GM18907 (cell line): ENCODE data around the gene KCNE1.
"Not testable (repeated sequence)": the region's sequence is repeated elsewhere in the genome, so short reads cannot be mapped to it uniquely, and the experiment has no call there.

ENCODE experiments used
- ATAC-seq: cut with Tn5 transposase; IDR thresholded peaks from one replicate; pipeline ENCODE4 v1.9.1; 2021; ENCODE audit warnings: mild to moderate bottlenecking, moderate library complexity; ENCODE audit not compliant: unreplicated experiment

Gene KCNE1

DNA sequence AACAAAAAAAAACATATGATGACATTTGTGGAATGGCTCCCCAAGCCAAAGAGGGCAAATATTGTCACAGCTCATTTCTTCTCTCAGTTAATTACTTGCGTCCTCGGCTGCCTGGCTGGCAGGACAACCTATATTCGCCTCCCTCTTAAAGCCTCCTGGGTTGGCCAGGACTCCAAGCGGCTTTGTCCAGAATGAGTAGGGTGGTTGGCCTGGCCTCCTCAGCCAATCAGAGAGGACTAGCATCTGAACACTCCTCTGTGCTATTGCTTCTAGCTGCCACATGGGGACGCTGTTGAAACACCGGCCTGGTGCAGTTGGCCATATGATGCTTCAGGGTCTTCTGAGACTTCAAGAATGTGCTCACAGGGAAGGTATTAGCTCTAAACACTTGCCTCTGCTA lies 83.6 kb downstream of the KCNE1 start:
- ATAC-seq, result not testable (repeated sequence)

DNA sequence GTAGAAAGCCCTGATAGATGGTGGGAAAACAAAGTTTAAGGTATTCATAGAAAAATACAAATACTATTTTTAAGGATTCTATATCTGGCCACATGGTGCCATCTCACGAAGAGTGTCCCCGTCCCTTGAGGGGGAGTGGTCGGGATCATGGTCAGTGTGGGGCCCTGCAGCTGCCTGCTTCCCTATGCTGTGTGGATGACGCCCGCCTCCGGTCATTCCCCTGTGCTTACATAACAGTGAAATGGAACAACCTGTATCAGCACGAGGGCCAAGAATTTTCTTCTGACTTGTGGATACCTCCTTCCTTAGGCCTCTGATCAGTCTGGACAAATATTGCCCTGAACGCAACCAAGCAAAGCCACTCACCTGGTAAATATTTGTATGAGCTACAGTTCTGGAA lies 84.7 kb downstream of the KCNE1 start:
- ATAC-seq, result not testable (repeated sequence)

DNA sequence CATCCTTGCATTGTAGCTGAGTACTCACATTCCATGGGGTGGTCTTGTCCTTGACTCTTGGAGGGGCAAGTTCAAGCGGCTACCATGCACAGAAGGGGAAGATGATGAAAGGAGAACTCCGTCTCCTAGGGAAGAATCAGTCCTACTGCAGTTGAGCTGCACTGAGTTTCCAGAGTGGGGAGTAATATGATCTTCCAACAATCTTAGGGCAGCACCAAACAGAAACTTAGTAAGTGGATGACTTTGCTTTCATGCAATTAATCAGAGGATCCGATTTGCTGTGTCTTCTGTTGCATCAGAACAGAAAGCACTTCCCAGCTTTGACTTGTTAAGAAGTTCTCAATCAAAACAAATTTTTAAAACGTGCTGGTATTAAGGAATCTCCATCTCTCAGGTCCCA lies 88.2 kb downstream of the KCNE1 start, which contains the start of gene SMIM34:
Gene SMIM34 (minus strand): TSS at position 147 of the 400 bp plus-strand sequence. CDS start 112 bp downstream, at position 35.
- not testable (repeated sequence) for ATAC-seq

DNA sequence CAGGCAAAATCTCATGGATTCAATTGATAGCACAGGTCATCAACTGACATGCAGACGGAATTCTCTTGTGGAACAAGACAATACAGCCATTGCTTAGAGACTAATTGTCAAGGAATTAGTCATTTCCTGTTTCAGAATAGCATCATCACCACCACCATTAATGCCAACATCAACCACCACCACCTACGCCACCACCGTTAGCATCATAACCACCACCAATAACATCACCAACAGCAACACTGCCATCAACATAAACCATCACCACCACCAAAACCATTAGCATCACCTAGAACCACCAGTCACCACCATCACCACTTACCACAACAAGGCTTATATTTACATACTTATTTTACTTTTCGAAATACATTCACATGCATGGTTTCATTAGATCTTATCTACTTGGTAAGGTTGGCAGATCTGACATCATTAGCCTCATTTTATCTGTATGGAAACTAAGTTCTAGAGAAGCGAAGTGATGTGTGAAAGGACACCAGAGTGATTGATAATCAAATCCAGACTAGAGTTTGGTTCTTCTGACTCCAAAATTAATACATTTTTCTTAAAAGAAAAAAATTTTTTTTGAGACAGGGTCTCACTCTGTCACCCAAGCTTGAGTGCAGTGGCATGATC lies 94.4 kb downstream of the KCNE1 start:
- not testable (repeated sequence) for ATAC-seq

DNA sequence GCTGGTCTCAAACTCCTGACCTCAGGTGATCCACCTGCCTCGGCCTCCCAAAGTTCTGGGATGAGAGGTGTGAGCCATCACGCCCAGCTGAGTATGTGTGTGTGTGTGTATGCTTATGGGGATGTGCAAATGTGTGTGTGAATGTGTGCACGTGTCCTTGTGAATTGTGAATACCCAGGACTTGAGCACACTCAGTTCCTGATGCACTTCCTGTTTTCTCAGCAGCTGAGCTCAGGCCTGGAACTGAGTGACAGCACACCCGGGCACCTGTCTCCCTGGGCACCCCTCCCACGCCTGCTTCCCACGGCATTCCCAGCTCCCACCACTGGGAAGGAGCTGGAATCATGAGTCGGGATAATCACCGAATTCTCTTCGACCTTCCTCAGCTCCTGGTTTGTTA lies 104.7 kb downstream of the KCNE1 start:
- ATAC-seq, result not testable (repeated sequence)

DNA sequence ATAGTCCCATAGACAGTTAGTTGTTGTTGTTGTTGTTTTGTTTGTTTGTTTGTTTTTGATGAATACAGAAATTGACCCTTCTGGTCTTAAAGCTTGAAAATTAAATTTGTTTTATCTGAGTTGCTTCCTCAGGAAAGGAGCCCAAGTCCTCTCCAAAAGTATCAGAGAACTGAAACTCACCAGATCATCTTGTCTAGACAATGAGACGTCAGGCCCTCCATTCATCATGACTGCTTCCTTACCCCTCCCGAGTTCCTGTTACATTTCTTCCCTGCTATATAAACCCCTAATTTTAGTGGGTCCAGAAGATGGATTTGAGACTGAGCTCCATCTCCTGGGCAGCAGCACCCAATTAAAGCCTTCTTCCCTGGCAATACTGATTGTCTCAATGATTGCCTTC lies 105.3 kb downstream of the KCNE1 start:
- ATAC-seq, result not testable (repeated sequence)

DNA sequence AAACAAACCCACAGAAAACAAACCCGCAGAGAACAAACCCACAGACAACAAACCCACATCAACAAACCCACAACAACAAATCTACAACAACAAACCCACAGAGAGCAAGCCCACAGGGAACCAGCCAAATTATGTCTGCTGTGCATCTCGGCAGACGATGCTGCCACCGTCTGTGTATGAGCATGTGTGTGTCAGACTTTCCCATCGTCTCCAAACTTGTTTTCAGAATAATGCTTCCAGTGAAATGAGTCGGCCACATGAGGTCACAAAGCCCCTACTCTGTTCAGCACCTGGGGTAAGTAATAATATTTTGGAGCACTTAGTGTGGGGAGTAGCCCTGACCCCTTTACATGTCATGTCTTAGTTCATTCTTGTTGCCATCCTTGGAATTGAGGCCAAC lies 105.9 kb downstream of the KCNE1 start:
- ATAC-seq, result not testable (repeated sequence)

DNA sequence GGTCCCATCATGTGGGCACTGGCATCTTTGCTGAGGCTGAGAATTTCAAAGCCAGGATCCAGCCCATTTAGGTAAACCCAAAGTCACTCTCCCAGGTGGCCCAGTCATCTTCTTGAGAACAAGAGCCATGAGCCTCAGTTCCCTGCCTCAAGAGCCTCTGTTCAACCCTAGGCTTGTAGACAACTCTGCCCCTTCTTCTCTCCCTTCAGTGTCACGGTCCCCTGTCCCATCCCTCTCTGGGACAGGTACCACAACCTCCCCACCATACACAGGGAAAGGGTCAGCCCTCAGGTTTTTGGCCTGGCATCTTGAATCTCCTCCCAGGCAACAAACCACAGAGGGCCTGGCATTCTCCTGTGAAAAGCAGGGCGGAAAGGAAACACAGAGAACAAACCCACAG lies 106.3 kb downstream of the KCNE1 start:
- not testable (repeated sequence) for ATAC-seq

DNA sequence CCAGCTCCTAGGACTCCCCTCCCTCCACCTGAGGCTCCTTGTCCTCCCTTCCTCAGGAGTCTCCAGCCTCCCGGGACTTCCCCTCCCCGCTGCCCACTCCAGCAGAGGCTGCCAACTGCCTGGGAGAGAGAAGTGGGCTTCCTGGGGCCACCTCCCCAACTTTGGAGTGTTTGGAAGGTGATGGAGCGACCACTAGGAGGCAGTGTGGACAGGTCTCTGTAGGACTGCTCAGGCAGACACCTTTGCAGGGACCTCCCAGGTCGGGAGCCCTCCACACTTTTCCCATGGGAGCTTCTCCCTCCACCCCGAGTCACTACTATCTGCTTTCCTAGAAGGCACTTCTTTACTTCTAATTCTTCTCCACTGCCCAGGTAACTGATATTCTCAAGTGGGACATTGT lies 107.3 kb downstream of the KCNE1 start:
- not testable (repeated sequence) for ATAC-seq

DNA sequence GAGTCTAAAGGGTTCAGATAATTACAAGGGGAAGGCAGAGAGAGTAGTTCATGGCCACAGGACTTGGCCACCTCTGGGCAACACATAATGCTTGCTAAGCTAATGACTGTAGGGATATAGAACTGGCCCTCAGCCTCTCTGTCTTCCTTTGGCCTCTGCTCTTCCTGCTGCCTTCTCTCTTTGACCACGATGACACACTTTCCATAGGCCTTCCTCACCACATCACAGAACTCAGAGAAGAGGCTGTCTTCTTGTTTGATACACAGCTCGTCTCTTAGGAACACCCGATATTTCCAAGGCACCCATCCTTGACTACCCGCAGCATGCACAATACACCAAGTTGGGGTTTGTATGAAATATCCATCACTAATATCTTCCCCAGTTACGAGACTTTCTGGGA lies 111.5 kb downstream of the KCNE1 start:
- not testable (repeated sequence) for ATAC-seq
